Stimulated activated CD4-positive, alpha-beta T cell treated with anti-CD3 and anti-CD28 coated beads, TNF-alpha, amount 100 ng/mL, for 4 hours (primary cell): ENCODE measurements around the gene CCDC18.
A peak's percentile ranks its signal among the peaks of the same experiment; 100 is the strongest.
"Not testable (repeated sequence)": the region's sequence is repeated elsewhere in the genome, so short reads cannot be mapped to it uniquely, and the experiment has no call there.

Source experiments
- DNase-seq, 3 experiments: peaks; one replicate each; pipeline ENCODE4 v3.0.0-alpha.2; 2020; ENCODE audit warnings: low read depth in 3 of 3

CCDC18 gene

DNA sequence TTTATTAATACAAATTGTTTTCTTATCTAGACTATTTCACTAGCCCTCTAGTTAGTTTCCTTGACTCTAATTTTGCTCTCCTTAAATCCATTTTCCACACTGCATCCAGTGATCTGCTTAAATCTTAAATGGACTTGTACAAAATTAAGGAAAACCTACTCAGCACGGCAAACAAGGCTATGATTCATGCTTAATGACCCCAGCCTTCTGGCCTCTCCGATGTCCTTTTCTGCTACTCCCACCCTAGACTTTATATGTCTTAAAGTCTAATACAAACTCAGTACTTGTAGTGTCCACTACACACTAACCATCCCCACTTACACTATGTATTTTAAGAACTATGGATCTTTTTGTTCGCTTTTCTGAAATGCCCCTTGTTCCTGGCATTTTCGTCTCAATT is 2.5 kb upstream of the CCDC18 start:
- no peak for DNase-seq

DNA sequence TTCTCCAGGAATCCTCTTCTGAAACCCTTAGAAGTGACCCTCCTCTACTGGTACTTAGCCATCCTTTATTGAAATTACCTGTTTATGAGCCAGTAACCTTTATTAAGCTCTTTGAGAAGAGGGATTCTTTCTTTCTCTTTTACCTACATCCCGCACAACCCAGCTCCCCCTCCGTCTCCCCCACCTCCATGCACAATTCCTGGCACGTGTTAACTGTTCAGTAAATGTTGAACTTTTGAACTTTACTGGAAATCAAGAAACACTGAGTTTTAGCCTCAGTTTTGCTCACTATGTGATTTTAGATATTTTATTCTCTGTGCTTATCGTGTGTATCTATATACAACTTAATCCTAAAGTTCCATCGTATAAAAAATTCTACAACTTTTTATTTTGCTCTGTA is 2.1 kb upstream of the CCDC18 start:
- DNase-seq = no peak

DNA sequence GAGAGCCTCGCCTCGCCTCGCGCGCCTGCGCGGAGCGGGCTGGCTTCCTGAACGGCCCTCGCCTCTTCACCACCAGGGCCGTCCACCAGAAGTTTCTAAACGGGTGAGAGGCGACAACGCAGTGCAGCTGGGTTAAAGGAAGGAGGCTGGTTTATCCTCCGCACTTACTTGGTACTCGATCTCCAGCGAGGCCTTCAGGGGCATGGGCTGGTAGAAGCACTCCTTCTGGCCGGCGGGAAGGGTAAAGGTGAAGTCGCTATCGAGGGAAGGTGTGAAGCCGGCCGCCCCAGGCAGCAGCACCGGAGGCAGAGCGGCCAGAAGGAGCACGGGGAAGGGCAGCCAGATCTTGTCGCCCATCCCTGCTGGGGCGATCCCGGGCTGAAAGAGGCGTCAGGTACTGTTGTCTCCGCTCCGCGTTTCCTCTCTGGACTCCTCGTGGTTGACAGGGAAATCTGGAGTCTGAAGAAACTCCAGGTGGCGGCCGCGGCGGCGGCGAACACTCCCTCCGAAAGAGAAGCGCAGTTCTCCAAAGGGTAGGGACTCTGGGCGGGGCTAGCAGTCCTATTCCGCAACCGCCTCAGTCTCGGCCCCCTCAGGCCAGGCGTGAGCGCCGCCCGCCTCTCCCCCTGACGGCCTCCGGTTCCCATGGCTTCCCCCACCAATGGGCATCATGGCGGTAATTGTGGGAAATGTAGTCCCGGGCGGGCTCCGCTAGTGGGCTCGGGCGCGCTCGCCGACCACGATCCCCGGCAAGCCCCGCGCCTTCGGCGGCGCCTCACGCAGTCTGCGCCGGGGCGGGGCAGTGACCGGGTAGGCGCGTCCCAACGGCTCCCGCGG is 420 bp upstream of the CCDC18 start, which contains the start of gene TMED5:
TMED5 (minus strand) TSS at position 528 of the 837 bp plus-strand sequence; CDS start at position 357, 171 bp downstream.
- peak; percentile 83 to 90 (median 89) for DNase-seq

DNA sequence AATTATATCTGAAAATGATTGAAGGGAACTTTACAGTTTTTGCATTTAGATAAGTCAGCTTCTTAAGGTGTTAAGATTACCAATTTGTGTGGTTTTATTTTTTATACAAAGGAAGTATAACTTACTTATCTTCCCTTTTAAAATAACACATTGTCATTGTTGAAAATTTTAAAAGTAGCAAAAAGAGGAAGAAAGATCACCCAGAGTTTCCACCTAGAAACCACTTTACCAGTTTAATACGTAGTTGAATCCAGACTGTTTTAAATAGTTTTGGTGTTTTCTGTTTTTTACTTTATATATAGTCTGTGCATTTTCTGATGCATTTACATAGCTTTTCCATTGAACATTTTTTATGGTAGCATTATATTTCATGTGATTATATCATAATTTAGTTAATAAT is 6.1 kb downstream of the CCDC18 start:
- no peak for DNase-seq

DNA sequence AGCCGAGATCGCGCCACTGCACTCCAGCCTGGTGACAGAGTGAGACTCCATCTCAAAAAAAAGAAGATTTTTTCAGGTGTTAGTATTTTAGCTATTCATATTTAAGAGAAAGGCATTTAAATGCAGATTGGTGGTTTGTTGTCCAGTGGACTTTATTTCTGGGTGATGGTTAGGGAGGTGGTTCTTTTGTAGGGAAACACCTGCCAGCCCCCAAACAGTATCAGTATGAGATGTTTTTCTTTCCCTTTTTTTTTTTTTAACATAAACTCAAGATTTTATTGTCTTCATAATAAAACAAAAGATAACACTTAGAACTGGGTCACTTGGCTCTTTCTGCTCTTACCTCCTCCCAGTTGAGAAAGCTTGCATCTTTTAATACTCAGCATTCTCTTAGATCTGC is 9.9 kb downstream of the CCDC18 start:
- DNase-seq = no peak

DNA sequence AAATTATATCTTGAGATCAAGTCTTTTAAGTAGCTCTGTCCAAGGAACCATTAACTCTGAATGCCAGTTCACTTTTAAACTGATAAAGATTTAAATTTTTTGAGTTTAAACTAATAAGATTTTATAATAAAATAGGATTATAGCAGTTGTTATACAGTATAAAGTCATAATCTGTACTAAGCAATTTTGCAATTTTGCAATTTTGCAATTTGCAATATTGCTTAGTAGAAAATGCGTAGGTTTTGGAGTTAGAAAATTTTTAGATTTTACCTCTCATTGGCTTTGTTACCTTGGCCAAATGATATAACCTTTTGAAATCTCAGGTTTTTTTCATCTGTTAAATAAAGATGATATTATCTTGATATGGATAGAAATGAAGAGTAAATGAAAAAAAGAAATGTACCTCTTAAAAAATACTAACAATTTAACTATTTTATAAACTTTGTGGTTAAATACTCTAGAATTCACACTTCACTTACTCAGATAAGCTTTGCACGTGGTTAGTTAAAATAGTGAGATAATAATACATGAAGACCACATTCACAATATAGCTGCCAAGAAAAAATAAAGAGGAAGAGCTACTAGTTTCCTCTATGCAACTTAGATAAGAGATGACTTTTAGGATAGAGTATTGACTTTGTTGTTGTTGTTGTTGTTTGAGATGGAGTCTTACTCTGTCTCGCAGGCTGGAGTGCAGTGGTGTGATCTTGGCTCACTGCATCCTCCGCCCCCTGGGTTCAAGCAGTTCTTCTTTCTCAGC is 13.9 kb downstream of the CCDC18 start:
- no peak for DNase-seq

DNA sequence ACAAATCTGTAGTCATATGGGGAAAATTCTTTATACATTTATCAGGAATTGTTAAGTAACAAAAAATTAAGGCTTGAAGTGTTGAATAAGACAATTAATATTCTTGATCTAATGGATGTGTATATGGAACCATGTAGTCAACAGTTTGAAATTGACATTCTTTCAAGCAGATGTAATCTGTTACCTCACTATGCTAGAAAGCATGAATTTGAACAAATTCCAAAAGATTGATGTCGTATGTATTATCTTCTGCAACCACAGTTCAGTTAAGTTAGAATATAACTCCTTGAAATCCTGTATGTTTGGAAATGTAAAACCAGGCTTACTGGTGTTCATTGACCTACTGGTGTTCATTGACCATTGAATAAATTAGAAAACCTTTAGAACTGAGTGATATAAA is 16.1 kb downstream of the CCDC18 start:
- no peak for DNase-seq

DNA sequence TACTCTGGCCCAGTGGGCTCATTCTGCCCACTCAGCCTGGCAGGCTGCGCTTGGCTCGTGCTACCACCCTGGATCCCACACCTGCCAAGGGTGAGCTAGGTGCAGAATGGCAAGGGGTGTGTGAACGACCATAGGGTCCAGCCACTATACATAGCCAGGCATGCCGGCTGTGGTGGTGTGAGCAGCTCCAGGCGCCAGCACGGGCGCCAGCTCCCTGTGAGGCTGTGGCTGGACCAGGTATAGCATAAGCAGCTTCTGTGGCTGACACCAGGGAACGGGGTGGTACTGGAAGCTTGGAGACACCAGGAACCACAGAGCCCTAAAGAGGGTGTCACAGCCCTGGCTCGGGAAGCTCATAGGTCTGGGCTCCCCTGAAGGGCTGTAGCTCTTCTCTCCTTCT is 18.6 kb downstream of the CCDC18 start:
- no peak for DNase-seq

DNA sequence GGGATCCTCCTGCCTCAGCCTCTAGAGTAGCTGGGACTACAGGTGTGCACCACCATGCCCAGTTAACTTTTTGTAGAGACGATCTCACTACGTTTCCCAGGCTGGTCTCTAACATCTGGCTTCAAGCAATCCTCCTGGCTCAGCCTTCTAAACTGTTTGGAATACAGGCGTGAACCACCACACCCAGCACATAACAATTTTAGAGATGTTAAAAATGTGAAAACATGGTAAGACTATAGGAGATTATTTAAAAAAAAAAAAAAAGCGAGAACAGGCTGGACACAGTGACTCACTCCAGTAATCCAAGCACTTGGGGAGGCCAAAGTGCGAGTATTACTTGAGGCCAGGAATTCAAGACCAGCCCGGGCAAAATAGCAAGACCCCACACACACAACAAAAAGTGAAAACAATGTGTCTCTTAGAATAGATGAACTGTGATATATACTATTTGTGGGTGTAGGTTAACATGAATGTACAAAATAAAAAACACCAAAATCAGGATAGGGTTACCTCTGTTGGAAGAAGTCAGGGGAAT is 19.6 kb downstream of the CCDC18 start:
- DNase-seq = no peak

DNA sequence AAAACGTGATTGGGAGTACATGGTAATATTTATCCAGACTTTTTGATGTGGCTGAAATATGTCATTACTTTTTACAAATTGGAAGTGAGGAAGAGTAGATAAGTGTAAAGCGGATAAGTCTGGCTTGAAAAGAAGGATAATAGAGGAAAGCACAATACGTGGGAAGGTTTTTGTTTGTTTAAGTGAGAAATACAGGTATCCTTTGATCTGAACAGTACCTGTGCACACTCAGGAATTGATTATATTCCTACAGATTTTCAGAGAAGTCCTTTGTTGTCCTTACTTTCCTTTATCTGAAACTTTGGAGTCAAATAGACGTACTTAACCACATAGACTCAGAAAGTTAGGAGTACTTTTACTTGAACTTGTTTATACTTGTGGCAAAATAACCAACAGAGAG is 20.2 kb downstream of the CCDC18 start:
- DNase-seq = no peak

DNA sequence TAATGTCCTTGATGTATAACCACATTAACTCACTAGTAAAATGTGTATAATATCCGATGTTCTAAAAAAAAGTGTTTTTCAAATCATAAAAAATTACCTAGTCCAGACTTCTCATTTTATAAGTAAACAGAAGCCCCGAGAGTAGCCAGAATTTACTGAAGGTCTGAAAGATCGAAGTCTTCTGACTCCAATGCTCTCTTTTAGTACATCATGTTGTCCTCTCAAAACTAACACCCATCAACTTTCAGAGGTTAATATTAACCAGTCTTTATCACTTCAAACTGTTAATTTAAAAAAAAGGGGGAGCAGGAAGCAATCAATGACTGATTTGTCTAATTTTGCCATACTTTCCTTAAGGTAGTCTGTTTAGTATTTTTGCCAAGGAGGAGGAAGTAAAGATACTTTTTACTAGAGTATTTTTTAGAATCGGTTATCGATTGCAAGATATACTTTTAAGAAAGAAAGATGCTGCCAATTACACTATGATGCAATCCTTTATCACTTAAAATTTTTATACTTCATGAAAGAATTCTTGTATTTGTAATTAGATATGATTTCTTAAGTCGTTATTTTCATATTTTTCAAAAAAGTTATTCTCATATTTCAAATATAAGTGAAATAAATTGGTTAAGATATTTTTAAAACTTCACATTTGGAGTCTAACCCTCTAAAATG is 25.5 kb downstream of the CCDC18 start:
- DNase-seq = no peak

DNA sequence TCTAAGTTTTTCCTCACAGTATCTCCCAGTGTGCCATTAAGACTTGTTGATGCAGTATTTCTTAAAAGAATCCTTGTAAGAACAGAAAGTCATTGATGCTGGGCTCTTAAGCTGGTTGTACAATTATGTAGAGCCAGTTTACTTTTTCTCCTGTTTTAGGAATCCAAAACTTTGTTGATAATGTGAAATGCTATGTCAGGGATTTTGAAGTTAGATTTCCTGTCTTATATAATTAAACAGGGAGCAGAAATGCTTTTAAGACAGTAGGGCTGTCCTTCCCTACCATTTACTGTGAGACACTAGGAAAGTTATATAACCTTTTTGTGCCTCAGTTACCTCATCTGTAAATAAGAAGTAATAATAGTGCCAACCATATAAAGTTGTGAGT is 26.0 kb downstream of the CCDC18 start:
- DNase-seq = no peak

DNA sequence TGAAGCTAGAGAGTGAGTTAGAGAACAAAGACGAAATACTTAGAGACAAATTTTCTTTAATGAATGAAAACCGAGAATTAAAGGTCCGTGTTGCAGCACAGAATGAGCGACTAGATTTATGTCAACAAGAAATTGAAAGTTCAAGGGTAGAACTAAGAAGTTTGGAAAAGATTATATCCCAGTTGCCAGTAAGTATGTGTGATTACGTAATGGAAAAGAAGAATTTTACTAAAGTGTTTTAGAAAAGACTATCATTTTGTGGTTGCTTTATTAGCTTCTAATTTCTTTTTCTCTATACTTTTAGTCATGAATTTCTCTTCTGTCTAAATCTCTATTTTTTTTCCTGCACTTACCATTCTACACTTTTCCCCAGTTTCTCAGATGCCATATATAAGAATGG is 26.7 kb downstream of the CCDC18 start:
- no peak for DNase-seq

DNA sequence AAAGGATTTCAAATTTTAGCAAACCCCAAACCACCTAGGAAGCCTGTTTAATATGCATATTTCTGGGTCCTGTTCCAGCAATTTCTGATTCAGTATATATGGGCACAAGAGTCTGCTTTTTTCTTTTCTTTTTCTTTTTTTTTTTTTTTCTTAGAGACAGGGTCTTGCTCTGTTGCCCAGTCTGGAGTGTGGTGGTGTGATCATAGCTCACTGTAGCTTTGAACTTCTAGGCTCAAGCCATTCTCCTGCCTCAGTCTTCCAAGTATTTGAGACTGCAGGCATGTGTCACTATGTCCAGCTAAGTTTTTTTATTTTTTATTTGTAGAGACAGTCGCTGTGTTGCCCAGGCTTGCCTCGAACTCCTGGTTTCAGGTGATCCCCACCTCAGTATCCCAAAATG is 34.8 kb downstream of the CCDC18 start:
- no peak for DNase-seq

DNA sequence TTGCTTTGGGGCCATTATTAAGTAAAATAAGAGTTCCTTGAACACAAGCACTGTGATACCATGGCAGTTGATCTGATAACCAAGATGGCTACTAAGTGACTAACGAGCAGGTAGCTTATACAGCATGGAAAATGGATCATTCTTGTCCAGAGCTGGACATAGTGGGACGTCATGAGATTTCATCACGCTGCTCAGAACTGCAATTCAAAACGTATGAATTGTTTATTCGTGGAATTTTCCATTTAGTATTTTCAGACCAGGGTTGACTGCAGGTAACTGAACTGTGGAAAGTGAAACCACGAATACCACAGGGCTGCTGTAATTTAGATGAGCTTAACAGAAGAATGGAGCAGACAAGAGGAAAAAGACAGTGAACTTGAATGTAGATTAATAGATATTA is 38.9 kb downstream of the CCDC18 start:
- DNase-seq = no peak

DNA sequence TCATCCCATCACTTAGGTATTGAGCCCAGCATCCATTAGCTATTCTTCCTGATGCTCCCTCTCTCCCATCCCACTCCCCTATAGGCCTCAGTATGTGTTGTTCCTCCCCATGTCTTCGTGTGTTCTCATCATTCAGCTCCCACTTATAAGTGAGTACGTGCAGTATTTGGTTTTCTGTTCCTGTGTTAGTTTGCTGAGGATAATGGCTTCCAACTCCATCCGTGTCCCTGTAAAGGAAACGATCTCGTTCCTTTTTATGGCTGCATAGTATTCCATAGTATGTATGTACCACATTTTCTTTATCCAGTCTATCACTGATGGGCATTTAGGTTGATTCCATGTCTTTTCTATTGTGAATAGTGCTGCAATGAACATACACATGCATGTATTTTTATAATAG is 40.2 kb downstream of the CCDC18 start:
- not testable (repeated sequence) for DNase-seq

DNA sequence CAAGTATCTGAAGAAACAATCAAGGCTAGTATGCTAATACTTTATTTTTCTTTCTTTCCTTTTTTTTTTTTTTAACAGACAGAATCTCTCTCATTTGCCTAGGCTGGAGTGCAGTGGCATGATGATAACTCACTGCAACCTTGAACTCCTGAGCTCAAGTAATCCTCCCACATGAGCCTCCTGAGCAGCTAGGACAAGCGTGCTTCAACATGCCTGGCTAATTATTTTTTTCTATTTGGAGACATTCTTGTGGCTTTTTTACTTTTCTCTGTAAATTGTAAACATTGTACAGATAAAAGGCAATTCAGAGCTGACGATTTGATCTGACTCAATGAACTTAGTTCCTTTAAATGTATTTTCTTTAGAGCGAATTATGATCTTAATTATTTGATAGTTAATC is 41.4 kb downstream of the CCDC18 start:
- DNase-seq = no peak

DNA sequence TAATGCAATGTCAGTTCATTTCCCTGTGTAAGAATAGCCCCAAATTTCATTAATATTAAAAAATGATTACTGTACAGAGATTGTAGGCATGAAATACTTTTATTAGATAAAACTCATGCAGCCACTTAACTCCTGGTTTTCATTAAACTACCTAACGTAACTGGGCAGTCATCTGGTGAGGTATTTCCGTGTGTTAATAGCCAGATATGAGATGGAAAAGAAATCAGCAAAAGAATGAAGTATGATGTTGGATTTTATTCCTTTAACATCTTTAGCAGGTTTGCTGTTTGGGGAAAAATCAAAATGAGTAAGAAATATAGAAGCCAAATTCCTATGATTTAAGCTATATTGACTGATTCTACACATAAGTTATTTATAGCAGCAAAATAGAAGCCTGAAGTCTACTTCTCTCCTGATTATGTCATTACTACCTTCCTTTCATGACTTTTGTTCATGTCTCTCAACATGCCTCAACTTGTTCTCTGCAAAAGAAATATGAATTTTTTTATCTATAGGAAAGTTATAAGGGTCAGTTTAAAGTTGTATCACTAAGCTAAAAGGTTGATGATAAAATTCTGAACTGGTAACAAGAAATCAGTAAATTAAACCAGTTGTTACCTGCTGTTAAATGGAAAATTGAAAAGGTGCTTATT is 42.6 kb downstream of the CCDC18 start:
- no peak for DNase-seq

DNA sequence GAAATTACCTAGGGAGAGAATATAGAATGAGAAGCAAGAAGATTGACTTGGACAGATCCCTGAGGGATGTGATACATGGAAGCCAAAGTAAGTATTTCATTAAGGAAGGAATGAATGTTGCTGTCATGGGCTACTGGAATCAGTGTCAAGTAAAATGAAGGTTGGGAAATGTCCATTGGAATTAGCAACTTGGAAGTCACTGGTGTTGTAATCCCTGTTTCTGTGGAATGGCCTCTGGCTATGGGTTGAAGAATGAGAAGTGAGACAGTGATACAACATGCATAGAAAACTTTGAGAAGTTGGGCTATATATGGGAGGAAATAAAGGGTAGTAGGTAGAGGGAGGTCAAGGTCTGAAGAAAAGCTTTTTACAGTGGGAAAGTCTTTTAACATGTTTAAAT is 54.7 kb downstream of the CCDC18 start:
- DNase-seq = no peak

DNA sequence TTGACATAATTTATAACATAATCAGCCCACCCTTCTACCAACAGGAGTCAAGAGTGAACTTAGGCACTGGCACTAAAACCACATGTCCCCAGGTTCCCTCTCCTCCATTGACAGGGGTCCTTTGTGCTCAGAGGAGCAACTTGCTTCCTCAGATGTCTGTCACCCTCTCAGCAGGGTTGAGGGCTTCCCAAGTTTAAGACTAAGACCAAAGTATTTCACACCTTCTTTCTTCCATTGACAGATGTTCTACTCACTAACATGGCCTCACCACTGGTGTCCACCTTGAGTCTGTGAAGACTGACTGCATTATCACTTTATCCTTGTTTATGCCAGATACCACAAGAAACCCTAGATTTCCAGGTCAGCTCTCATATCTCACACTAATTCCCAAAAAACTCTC is 56.5 kb downstream of the CCDC18 start:
- no peak for DNase-seq

DNA sequence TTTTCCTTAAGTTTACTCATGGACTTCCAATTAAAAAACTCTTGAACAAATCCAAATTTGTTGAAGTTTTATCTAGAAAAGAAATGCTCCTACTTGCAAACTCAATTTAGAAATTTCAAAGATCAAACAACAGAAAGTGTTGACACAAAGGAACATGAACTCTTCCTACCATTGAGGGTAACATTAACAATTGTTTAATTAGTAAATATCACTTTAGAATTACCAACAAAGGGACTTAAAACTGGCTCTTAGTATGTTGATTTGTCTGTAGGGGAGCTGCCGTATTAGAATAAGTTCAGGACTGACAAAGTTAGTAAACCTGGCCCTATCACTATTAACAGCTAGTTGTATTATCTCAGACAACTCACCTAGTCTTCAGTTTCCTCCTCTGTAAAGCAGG is 57.9 kb downstream of the CCDC18 start:
- DNase-seq = no peak

DNA sequence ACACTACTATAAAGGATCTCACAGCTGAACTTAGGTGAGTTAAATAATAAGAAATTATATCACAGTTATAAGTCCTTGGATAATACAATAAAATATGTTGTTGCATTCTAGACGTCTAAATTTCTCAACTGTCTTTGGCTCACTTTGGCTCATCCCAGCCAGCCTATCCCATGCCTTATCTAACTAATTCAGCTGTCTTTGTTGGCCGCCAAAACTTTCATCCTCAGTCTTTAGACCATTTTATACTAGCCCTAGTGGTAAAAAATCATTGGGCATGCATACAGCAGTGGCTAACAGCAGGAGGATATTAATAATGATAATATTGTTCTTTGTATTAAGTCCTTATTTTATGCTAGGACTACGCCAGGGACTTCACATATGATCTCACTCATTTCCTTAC is 59.3 kb downstream of the CCDC18 start:
- no peak for DNase-seq
